Dendritic cell treated with granulocyte-macrophage colony-stimulating factor and Interleukin-4, amounts not matched to agents 40 ng/mL and 50 ng/mL, for 4 days (primary cell): Measurements from ENCODE around the gene MARK4.
"Not testable (repeated sequence)": the region's sequence is repeated elsewhere in the genome, so short reads cannot be mapped to it uniquely, and the experiment has no call there.

Source experiments
- H3K27ac Mint-ChIP-seq: one replicate; pipeline ENCODE4 v1.8.0; 2022; ENCODE audit warnings: mild to moderate bottlenecking, mixed read lengths
- H3K27me3 Mint-ChIP-seq: one replicate; pipeline ENCODE4 v1.8.0; 2022; ENCODE audit warnings: mild to moderate bottlenecking, mixed read lengths
- H3K36me3 Mint-ChIP-seq: one replicate; pipeline ENCODE4 v1.8.0; 2022; ENCODE audit warnings: low read depth, mixed read lengths
- H3K4me1 Mint-ChIP-seq: one replicate; pipeline ENCODE4 v1.8.0; 2022; ENCODE audit warnings: low read depth, mixed read lengths
- H3K4me3 Mint-ChIP-seq: one replicate; pipeline ENCODE4 v1.8.0; 2022; ENCODE audit warnings: mild to moderate bottlenecking, moderate library complexity, mixed read lengths
- H3K9me3 Mint-ChIP-seq: one replicate; pipeline ENCODE4 v1.8.0; 2022; ENCODE audit warnings: mixed read lengths
- intact Hi-C: fragments of 100-400 bp; cut with micrococcal nuclease; formaldehyde crosslinking; loops from one replicate; pipeline ENCODE4 v1.15.0; 2022

Gene MARK4

DNA sequence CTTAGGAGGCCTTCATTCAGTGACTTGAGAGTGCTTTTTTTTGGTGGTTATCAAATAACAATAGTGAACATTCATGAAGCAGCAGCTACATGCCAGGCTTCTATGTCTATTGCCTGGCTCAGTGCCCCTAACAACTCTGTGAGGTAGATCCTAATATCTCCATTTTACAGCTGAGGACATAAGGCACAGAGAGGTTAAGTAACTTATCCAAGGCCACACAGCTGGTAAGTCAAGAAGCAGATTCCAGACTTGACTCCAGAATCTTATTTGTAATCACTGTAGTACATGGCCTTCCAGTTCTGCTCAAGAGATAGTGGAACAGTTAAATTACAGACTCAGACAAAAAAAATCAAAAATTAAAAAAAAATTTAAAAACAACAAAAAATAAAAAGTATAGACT, 44.8 kb downstream of the MARK4 start:
- H3K4me1 Mint-ChIP-seq: no peaks in the 10 kb centered on the region
- intact Hi-C loops: no loop called here
- H3K9me3 Mint-ChIP-seq: no peaks in the 10 kb centered on the region
- H3K36me3 Mint-ChIP-seq: peaks cover 78% of the 10 kb centered on the region
- H3K4me3 Mint-ChIP-seq: no peak overlapping the region
- peak overlapping the region; percentile 33 for H3K27ac Mint-ChIP-seq
- H3K27me3 Mint-ChIP-seq: no peaks in the 10 kb centered on the region

DNA sequence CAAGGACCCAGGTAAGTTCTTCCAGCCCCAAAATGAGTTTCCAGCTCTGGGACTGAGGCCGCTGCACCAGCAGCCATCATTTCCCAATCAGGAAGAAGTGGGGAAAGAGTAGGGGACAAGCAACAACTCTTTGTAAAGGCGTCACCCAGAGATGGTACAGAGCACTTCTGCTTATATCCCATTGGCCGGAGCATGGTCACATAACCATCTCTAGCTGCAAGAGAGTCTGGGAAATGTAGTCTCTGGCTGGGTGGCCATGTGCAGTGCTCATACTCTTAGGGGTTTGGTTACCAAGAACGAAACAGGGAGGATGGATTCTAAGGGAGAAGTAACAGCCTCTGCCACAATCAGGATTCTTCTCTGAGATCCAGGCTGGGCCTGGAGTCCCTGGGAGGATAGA, 45.3 kb downstream of the MARK4 start:
- Mint-ChIP-seq H3K27ac (peak overlapping the region; percentile 33), H3K9me3 (no peaks in the 10 kb centered on the region), H3K4me3 (no peak overlapping the region), H3K27me3 (no peaks in the 10 kb centered on the region), H3K36me3 (peaks cover 75% of the 10 kb centered on the region), H3K4me1 (no peaks in the 10 kb centered on the region)
- intact Hi-C loops: no loop called here

DNA sequence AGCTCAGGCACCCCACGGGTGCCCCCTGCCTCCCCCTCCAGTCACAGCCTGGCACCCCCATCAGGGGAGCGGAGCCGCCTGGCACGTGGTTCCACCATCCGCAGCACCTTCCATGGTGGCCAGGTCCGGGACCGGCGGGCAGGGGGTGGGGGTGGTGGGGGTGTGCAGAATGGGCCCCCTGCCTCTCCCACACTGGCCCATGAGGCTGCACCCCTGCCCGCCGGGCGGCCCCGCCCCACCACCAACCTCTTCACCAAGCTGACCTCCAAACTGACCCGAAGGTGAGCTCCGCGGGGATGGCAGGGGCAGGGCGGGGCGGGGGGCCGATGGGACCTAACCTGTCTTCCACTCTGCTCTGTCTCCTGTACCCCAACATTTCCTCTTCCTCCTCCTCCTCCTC, 46.6 kb downstream of the MARK4 start:
- Mint-ChIP-seq H3K27ac (no peak overlapping the region), H3K27me3 (no peaks in the 10 kb centered on the region), H3K36me3 (peaks cover 73% of the 10 kb centered on the region), H3K9me3 (no peaks in the 10 kb centered on the region), H3K4me1 (no peaks in the 10 kb centered on the region), H3K4me3 (no peak overlapping the region)
- intact Hi-C loops: no loop called here

DNA sequence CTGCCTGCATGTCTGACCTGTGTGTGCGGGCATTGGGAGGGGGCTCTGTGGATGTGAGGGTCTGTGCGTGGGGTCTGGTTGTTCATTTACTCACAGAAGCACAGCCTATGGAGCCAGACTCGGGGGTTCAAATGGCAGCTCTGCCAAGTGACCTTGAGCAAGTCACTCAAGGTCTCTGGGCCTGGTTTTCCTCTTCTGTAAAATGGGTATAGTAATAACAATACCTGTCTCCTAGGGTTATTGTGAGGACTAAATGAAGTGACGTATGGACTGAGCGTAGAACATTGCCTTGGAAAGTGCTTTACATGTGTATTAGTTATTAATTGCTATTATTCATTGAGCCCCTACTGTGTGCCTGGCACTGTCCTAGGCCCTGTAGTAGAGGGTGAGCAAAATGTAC, 47.2 kb downstream of the MARK4 start:
- H3K36me3 Mint-ChIP-seq: peaks cover 73% of the 10 kb centered on the region
- H3K4me1 Mint-ChIP-seq: no peaks in the 10 kb centered on the region
- H3K27me3 Mint-ChIP-seq: no peaks in the 10 kb centered on the region
- H3K27ac Mint-ChIP-seq: no peak overlapping the region
- intact Hi-C loops: no loop called here
- no peak overlapping the region for H3K4me3 Mint-ChIP-seq
- H3K9me3 Mint-ChIP-seq: no peaks in the 10 kb centered on the region

DNA sequence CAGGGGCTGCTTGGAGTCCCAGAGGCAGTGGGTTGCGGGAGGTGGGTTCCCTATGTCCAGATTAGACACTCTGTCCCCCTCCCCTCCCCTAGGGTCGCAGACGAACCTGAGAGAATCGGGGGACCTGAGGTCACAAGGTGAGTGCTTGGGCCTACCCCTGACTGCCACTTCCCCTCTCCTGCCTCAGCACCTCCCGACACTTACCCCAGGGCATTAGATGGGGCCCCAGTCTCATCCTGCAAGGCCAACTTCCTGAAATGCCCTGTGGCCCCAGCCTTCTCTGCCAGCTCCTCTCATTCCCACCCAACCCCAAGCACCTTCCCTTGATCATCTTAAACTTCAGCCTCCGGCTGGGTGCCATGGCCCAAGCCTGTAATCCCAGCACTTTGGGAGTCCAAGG, 48.6 kb downstream of the MARK4 start:
- H3K9me3 Mint-ChIP-seq: no peaks in the 10 kb centered on the region
- peaks cover 60% of the 10 kb centered on the region for H3K36me3 Mint-ChIP-seq
- intact Hi-C loops: no loop called here
- H3K27ac Mint-ChIP-seq: no peak overlapping the region
- H3K4me3 Mint-ChIP-seq: no peak overlapping the region
- H3K27me3 Mint-ChIP-seq: peaks cover 2% of the 10 kb centered on the region
- no peaks in the 10 kb centered on the region for H3K4me1 Mint-ChIP-seq

DNA sequence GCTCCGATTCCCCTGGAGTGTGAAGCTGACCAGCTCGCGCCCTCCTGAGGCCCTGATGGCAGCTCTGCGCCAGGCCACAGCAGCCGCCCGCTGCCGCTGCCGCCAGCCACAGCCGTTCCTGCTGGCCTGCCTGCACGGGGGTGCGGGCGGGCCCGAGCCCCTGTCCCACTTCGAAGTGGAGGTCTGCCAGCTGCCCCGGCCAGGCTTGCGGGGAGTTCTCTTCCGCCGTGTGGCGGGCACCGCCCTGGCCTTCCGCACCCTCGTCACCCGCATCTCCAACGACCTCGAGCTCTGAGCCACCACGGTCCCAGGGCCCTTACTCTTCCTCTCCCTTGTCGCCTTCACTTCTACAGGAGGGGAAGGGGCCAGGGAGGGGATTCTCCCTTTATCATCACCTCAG, 51.3 kb downstream of the MARK4 start:
- H3K4me1 Mint-ChIP-seq: no peaks in the 10 kb centered on the region
- peaks cover 10% of the 10 kb centered on the region for H3K27me3 Mint-ChIP-seq
- peaks cover 44% of the 10 kb centered on the region for H3K36me3 Mint-ChIP-seq
- H3K27ac Mint-ChIP-seq: no peak overlapping the region
- intact Hi-C loops: no loop called here
- H3K4me3 Mint-ChIP-seq: no peak overlapping the region
- H3K9me3 Mint-ChIP-seq: no peaks in the 10 kb centered on the region

DNA sequence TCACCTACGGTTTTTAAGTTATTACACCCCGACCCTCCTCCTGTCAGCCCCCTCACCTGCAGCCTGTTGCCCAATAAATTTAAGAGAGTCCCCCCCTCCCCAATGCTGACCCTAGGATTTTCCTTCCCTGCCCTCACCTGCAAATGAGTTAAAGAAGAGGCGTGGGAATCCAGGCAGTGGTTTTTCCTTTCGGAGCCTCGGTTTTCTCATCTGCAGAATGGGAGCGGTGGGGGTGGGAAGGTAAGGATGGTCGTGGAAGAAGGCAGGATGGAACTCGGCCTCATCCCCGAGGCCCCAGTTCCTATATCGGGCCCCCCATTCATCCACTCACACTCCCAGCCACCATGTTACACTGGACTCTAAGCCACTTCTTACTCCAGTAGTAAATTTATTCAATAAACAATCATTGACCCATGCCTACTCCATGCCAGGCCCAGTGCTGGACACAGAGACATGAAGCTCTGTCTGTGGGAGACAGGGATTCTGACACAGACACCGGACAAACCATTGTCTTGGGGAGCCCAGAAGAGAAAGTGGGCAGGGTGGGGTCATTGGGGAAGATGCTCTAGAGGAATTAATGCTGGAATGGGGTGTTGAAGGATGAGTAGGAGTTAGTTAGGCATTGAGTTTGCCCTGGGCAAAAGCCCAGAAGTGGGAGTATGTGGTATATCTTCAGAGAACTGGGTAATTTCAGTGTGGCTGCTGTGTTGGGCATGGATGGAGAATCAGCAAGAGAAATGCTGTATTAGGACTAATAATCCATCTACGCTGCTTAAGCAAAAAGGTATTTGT, 52.4 kb downstream of the MARK4 start:
- Mint-ChIP-seq H3K27me3 (peaks cover 11% of the 10 kb centered on the region), H3K36me3 (peaks cover 36% of the 10 kb centered on the region), H3K4me1 (no peaks in the 10 kb centered on the region), H3K9me3 (no peaks in the 10 kb centered on the region), H3K27ac (no peak overlapping the region), H3K4me3 (no peak overlapping the region)
- intact Hi-C loops: no loop called here

DNA sequence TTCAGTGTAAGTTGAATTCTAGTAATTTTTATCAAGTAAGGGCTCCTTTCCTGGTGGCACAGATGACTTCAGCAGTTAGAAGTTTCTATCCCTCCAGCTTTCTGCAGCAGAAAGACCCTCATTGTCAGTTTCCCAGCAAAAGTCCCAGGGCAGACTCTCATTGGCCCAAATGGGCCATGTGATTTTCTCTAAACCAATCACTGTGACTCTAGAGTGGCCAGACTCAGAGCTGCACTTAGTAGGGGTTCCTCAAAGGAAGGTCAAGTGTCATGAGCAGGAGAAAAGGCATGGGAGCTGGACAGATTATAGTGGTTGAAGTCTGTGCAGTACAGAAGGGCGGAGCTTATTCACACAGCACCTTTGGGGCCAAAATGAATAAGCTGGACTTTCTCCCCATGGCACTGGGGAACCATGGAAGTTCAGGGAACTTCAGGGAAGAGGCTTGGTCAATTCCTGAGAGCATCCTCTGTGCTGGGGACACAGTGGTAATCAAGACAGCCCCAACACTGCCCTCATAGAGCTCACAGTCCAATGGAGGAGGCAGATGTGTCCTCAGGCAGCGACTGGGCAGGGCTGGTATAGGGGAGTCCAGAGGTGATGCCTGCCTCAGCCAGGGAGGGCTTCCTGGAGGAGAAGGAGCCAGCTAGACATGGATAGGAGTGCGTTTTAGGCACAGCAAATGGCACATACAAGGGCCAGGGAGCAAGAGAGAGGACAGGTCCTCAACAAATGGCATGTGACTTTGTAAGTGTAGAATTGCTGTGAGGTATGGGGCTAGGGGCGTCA, 53.3 kb downstream of the MARK4 start:
- intact Hi-C loops: no loop called here
- Mint-ChIP-seq H3K27ac (no peak overlapping the region), H3K36me3 (peaks cover 30% of the 10 kb centered on the region), H3K27me3 (peaks cover 11% of the 10 kb centered on the region), H3K4me1 (no peaks in the 10 kb centered on the region), H3K9me3 (no peaks in the 10 kb centered on the region), H3K4me3 (no peak overlapping the region)

DNA sequence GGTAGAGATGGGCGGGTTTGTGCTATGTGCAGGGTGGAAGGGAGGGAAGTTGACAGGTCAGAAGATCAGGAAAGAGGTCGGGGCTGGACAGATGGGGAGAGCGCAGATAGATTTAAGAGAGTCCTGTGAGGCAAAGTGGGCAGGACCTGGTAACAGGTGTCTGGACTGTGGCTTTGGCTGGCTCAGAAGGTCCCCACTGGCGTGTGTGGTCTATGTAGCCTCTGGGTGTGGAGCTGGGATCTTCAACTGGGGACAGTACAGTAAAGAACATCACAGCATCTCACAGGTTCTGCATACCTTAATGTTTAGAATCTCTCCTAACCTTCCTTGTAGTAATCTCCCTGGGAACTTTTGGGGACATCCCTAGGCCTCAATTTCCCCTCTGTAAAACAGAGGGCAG, 53.9 kb downstream of the MARK4 start:
- Mint-ChIP-seq H3K4me1 (no peaks in the 10 kb centered on the region), H3K27ac (no peak overlapping the region), H3K9me3 (no peaks in the 10 kb centered on the region), H3K27me3 (peaks cover 11% of the 10 kb centered on the region), H3K36me3 (peaks cover 24% of the 10 kb centered on the region), H3K4me3 (no peak overlapping the region)
- intact Hi-C loops: no loop called here

DNA sequence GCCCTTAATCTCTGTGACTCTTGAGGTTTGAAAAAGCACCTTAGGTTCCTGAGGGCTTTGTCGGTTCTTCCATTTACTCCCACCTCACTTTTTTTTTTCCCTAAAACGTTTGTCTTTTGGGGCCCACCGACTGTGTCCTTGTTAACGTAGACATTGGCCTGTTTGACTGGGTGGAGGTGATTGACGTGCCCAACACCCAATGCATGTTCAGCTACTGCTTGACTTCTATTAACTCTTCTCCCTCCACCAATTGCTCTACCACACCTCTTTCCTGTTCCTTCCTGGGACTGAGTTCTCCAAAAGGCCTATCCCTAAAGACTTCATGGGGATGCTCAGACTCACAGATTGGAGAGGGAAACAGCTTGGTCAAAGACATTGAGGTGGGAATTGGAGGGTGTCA, 54.4 kb downstream of the MARK4 start:
- Mint-ChIP-seq H3K27me3 (peaks cover 11% of the 10 kb centered on the region), H3K4me1 (no peaks in the 10 kb centered on the region), H3K36me3 (peaks cover 19% of the 10 kb centered on the region), H3K9me3 (no peaks in the 10 kb centered on the region), H3K4me3 (no peak overlapping the region), H3K27ac (no peak overlapping the region)
- intact Hi-C loops: no loop called here

DNA sequence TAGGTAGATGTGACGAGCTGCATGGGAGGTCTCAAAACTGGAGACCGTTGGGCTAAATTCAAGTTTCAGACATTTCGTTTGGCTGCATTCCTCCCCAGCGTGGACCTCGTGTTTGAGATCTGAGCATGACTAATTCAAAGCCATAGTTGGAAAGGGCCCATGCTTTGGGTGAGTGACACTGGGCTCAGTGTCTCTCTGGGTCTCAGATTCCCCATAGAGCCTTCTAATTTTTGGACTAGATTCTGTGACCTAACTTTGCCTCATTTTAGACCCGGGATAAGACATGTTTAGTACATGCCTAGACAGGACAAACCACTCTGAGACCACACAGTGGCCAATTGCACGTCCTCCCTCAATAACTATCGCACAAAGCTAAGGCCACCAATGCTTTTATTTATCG, 55.0 kb downstream of the MARK4 start:
- no peak overlapping the region for H3K27ac Mint-ChIP-seq
- H3K36me3 Mint-ChIP-seq: peaks cover 13% of the 10 kb centered on the region
- intact Hi-C loops: no loop called here
- H3K27me3 Mint-ChIP-seq: peaks cover 11% of the 10 kb centered on the region
- no peak overlapping the region for H3K4me3 Mint-ChIP-seq
- H3K9me3 Mint-ChIP-seq: no peaks in the 10 kb centered on the region
- no peaks in the 10 kb centered on the region for H3K4me1 Mint-ChIP-seq

DNA sequence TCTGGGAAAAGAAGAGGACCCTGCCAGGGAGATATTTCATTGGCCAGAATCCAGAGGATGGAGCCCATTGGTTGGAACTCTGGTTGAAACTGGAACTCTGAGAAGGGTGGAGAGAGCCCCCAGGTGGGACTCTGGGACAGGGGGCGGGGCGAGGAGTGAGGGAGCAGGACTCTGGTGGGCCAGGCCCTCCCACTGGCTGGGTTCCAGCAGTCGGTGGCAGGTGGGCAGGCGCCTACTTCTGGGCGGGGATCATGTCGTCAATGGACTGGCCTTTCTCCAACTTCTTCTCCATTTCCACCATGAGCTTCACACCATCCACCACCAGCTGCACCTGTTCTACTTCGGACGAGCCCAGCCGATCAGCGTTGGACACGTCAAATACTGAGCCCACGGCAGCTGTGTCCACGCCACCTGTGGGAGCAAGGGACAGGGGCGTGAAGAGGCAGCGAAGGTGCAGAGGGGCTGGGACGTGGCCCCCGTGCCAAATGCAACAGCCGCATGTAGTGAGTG, 55.5 kb downstream of the MARK4 start:
- Mint-ChIP-seq H3K4me3 (no peak overlapping the region), H3K9me3 (no peaks in the 10 kb centered on the region), H3K36me3 (peaks cover 13% of the 10 kb centered on the region), H3K4me1 (peaks cover 4% of the 10 kb centered on the region), H3K27me3 (peaks cover 13% of the 10 kb centered on the region), H3K27ac (no peak overlapping the region)
- intact Hi-C loops: no loop called here

DNA sequence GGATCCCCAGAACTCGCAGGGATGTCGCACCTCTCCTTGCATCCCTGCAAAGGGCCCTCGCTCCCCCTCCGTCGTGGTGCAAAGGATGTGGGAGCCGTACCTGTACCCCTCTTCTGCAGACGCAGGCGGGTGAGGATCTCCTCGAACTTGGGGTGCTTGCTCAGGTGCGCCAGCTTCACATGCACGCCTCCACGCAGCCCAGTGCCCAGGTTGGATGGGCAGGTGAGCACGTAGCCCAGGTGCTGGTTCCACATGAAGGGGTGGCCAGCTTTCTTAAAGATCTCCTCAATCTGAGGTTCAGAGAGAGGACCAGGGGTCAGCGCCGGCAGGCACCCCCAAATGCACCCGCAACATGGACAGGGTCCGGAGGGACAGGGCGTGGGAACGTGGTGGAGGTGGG, 56.3 kb downstream of the MARK4 start:
- H3K27ac Mint-ChIP-seq: no peak overlapping the region
- no peak overlapping the region for H3K4me3 Mint-ChIP-seq
- H3K27me3 Mint-ChIP-seq: peaks cover 13% of the 10 kb centered on the region
- no peaks in the 10 kb centered on the region for H3K9me3 Mint-ChIP-seq
- H3K36me3 Mint-ChIP-seq: peaks cover 6% of the 10 kb centered on the region
- H3K4me1 Mint-ChIP-seq: peaks cover 10% of the 10 kb centered on the region
- intact Hi-C loops: no loop called here

DNA sequence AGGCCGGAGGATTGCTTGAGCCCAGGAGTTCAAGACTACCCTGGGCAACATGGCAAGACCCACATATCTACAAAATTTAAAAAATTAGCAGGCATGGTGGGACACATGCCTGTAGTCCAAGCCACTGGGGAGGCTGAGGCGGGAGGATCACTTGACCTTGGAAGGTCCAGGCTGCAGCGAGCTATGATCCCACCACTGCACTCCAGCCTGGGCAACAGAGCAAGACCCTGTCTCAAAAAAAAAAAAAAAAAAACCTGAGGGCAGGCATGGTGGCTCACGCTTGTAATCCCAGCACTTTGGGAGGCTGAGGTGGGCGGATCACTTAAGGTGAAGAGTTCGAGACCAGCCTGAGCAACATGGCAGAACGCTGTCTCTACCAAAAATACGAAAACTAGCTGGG, 58.3 kb downstream of the MARK4 start:
- H3K4me3 Mint-ChIP-seq, H3K27ac Mint-ChIP-seq, H3K4me1 Mint-ChIP-seq, H3K36me3 Mint-ChIP-seq, H3K9me3 Mint-ChIP-seq, intact Hi-C loops: not testable (repeated sequence)
- H3K27me3 Mint-ChIP-seq: peaks cover 20% of the 10 kb centered on the region
